IPS-18c (cell line): Measurements from ENCODE around the gene EFNA1.
A peak's percentile ranks its signal among the peaks of the same experiment; 100 is the strongest.
"Not testable (repeated sequence)": the region's sequence is repeated elsewhere in the genome, so short reads cannot be mapped to it uniquely, and the experiment has no call there.

Experiments
- H3K4me3 ChIP-seq: 2 replicates; pipeline ENCODE4 v1.7.0; 2013; ENCODE audit warnings: low read depth, mild to moderate bottlenecking, low read length, moderate library complexity; ENCODE audit not compliant: insufficient read depth
- H3K9me3 ChIP-seq: one replicate; pipeline ENCODE4 v1.6.1; 2013; ENCODE audit warnings: mild to moderate bottlenecking, low read length, moderate library complexity; ENCODE audit not compliant: control insufficient read depth, insufficient read depth

EFNA1 gene

DNA sequence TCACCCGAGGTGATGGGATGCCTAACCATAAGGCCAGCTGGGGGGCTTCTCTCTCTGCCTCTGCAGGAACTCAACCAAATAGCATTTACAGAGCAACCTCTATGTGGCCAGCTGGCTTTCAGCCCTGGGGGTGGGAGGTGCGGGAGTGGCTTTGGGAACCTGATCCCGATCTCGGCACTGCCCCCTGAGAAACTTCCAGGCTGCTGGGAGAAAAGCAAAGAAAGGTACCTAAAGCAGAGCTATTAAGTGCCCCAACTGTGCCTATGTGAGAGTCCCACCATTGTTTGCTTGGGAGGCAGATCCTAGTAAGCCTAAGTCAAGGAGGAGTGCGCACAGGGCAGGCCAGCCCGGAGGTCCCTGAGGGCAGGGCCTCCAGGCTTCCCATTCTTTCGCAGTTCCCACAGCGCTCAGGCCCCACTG lies 38.4 kb downstream of the EFNA1 start:
- Histone ChIP-seq H3K4me3 (peak overlapping the region; percentile 2; the same call in 1 of the 2 replicates), H3K9me3 (no peaks in the 10 kb centered on the region)

DNA sequence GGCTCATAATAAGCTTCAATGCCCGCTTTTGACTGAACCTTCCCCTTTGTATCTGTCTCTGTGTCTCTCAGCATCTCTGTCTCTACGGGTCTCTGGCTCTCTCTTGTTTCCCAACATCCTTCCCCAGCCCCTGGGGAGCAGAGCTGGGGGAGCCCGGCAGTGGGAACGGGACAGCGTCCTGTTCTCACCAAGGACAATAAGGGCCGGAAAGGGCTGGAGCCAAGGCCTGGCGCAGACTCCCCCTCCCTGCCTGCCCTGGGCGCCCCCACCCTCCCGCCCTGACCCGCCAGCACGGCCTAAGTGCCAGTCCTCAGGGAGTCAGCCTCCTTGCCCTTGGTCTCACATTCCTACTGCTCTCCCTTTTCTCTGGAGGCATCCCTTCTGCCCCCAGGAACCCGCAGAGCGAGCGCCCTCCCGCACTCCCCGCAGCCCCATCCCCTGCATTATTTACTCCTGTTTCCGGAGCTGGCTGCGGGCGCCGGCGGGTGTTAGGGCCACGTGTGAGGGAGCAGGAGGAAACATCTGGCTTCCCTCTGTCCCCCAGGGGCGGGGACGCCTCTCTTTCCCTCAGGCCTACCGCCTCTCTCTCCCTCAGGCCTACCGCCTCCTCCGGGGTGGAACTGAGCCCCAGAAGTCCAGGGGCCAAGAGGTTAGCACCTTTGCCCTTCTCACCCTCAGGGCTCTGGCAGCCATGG lies 38.9 kb downstream of the EFNA1 start:
- Histone ChIP-seq H3K4me3 (peak overlapping the region; percentile 22), H3K9me3 (no peaks in the 10 kb centered on the region)

DNA sequence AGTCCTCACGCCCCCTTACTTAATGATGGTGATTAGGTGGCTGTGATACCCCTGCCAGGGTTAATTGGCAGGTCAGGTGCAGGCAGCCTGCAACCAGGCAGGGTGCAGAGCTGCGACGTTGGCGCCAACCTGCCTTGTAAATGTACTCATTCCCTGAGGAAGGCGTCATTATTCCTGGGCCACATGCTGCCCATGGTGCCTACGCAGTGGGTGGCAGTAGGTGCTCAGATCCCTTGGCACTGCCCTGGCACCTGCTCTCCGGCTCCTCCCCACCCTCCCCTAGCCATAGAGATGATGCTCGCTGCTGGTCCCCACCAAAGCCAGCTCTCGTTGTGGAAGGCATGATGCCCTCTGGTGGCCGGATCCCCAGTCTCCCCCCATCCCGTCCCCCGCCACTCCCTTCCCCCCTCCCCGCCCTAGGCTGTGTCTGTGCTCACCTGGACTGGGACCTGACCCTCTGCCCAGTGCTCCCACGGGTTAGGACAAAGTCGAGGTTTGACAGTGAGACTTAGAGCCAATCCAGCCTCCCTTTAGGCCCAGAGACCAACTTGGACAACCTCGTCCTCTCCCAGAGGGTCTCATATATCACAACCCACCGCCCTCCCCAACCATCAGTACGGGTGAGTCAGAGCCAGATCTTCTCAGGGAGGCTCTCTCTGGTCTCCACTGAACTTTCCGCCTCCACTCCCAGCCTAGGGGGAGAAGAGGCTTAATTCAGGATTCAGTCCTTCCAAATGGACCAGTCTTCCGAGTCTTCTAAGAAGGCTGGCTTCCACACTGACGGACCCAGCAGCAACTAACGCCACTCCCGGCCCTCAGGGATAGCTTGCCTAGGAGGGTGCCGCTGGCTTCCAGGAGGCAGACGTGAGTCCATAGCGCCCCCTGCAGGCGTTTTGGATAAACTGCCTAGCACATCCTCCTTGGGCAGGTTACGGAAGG lies 39.8 kb downstream of the EFNA1 start:
- peak overlapping the region; percentile 40 for H3K4me3 ChIP-seq
- no peaks in the 10 kb centered on the region for H3K9me3 ChIP-seq

DNA sequence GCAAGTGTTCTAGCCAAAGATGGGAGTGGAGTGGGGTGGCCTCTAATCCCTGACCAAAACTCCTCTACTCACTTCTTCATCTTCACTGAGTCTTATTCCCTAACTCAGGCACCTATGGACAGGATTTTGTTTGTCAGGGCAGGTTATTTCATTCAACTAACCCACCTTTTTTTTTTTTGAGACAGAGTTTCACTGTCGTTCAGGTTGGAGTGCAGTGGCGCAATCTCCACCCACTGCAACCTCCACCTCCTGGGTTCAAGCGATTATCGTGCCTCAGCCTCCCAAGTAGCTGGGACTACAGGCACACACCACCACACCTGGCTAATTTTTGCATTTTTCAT lies 40.4 kb downstream of the EFNA1 start:
- H3K4me3 ChIP-seq, H3K9me3 ChIP-seq: not testable (repeated sequence)

DNA sequence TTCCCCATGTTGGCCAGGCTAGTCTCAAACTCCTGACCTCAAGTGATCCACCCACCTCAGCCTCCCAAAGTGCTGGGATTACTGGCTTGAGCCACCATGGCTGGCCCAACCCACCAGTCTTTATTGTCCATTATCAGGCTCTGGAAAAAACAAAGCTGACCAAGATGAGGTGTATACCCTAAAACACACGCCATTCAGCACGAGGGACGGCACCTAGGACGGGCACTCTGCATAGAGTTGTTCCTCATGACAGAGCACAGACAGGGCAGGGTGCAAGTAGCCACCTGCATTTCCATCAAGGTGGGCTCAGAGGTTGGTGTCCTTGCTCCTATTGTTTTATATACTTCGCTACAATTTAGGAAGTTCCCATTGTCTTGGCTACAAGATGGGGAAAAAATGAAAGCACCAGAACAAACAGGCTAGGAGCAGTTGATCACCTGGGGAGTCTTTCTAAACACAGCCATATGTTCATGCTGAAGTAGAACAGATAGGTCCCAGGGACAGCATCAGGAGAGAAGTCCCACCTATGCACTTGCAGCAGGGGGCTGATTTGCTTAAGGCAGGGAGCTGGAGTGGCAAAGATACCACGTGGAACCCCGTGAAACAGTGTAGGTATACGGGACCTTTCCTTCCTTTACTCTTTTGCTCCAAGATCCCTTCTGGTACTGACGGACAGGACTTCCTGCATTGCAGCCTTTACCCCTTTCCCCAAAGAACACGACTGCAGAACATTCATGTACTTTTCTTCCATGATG lies 41.0 kb downstream of the EFNA1 start:
- H3K9me3 ChIP-seq: no peaks in the 10 kb centered on the region
- H3K4me3 ChIP-seq: no peak overlapping the region

DNA sequence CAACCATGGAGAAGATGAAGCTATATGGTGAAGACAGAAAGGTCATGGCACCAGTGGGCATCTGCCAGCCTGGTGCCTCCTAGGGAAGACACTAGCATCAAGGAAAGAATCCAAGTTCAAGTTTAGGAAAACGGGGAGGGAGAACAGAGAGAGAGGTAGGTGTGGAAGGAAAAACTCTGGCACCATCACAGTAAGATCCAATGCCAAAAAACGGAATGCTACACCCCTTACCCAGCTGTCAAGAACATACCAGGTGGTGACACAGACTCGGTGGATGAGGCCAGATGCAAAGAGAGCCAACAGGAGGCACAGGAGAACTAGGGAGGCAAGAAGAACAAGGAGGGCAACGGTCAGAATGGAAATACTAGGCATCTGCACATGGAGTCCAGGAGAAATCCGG lies 41.9 kb downstream of the EFNA1 start:
- no peaks in the 10 kb centered on the region for H3K9me3 ChIP-seq
- no peak overlapping the region for H3K4me3 ChIP-seq

DNA sequence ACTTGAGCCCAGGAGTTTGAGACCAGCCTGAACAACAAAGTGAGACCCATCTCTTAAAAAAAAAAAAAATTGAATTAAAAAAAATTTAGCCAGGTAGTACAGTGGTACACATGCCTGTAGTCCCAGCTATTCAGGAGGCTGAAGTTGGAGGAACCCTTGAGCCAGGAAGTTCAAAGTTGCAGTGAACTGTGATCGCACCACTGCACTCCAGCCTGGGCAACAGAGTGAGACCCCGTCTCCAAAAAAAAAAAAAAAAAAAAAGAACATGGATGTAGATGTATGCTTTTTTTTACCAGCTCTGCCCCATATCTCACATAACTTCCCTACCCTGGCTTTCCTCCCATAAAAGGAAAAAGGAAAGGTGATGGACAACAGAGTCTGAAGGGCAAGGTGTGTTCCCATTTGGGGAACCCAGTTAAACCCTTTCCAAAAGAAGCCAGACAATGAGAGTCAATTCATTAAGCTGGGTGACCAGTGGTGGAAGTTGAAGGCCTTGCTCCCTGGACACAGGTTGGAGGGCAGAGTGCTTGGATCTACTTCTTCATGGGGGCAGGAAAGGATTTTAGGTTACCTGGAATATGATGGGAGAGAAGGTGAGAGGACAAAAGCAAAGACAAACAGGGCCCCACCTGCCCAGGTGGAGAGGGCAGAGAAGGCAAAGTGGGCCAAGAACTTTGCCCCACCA lies 42.6 kb downstream of the EFNA1 start:
- no peaks in the 10 kb centered on the region for H3K9me3 ChIP-seq
- no peak overlapping the region for H3K4me3 ChIP-seq

DNA sequence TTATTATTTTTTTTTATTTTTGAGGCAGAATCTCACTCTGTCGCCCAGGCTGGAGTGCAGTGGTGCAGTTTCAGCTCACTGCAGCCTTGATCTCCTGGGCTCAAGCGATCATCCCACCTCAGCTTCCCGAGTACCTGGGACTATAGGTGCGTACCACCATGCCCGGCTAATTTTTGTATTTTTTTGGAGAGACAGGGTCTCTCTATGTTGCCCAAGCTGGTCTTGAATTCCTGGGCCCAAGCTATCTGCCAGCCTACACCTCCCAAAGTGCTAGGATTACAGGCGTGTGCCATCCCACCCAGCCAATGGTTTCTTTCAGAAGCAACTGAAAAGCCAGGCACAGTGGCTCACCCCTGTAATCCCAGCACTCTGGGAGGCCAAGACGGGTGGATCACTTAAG lies 43.1 kb downstream of the EFNA1 start:
- H3K9me3 ChIP-seq: no peaks in the 10 kb centered on the region
- H3K4me3 ChIP-seq: no peak overlapping the region

DNA sequence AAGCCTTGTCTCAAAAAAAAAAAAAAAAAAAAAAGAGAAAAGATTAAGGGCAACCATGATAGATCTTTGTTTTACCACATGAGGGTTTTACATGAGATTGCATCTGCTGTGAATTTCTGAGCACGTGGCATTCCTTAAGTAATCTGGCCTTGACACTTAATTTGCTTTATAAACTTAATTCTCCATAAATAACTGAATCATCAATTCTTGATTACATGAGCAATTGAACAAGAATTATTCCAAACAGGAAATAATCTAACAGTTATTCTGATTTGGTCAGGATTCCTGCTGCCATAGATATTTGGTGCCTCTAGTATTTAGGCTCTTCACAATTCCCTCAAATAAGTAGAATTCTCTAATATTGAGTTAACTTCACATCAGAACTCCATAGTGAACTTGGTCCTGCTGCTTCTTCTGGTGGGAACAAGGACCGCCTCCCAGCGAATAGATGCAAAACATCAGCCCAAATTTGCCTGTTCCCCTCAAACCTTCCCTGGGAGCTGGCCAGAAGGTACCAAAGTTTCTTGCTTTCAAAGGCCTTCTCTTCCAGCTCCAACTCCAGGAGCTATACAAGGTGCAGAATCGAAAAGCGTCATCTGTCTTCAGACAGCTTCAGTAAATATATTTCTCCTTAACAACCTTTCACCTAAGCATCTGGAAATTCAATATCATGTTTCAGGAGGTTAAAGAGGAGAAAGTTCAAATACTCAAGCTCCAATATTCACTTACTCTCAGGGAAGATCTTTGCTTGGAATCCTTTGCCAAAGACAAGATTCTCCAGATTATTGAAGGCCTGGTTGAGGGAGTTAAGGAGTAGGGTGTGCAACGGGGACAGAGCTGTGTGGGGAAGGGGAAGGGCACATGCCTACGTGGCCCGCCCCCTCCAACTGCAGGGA lies 44.4 kb downstream of the EFNA1 start:
- no peaks in the 10 kb centered on the region for H3K9me3 ChIP-seq

DNA sequence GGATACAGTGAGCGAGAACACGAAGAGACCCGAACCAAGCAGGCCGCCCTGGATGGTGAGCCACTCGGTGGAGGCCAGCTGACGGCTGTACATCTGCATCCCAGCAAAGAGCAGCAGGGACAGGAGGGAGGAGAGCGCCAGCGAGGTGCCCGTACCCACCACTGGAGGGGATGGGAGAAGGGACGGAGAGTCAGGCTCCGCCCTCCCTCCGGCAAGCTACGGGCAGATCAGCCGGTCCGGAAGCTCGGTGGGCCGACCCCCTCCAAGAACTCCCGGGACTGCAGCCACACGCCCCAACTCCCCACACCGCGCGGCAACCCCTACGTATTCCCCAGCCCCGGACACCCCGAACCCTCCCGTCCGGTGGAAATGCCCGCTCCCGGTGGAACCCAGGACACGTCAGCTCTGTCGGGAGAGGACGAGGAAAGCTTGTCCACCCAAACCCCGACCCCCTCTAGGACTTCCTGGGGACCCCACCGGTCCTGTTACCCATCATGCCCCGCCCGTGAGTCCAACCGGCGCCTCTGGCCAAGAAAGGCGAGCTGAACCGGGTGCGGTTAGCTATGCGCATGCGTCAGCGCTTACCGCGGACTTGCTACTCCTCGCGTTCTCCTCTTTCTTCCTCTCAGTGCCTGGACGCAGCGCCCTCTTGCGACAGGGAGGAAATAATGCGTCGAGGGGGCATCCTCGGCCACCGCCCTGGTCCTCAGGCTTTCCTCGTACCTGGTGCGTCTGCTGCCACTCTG lies 45.2 kb downstream of the EFNA1 start, which contains the start of gene KRTCAP2:
Gene KRTCAP2 (minus strand): TSS at position 573 of the 746 bp plus-strand sequence. CDS start 80 bp downstream, at position 493.
- Histone ChIP-seq H3K9me3 (no peaks in the 10 kb centered on the region), H3K4me3 (peak within 1 kb of the TSS; percentile 64)

More for the DNA sequence above, 44.4 kb downstream of the EFNA1 start:
- peak overlapping the region; percentile 64 for H3K4me3 ChIP-seq

DNA sequence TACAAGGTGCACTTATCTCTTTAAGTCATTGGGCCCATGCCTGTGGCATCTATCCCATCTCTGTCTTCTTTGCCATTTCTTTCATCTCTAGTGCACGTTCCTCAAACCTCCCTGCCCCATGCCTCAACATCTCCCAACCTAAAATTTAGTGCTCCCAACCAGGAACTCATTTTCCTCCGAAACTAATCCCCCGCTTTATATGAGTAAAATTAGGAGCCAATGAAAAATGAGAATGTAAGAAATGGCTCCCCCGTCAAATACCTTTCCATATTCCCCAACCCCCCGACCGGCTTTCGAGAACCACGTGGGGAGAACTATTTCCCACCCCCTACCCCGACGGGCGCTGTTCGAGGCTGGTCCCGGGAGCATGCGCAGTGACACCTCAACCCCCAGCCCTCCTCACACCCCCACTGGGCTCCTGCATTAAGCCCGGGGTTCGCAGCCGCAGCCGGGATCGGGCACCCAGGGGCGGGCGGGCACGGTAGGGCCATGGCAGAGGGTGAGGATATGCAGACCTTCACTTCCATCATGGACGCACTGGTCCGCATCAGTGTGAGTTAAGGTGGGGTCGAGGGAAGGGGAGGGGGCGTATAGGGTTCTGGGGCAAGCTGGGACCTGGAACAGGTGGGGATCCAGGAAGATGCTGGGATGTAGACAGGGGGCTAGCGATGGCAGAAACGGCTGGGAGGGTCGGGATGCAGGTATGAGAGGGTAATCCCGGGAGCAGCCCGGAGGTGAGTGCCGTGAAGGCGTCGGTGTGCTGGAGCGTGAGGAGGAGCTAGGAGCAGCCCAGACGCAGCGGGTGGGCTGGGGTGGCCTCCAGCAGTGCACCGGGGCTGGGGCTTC lies 46.0 kb downstream of the EFNA1 start, which contains the start of gene TRIM46:
Gene TRIM46 (plus strand): TSS at position 372 of the 846 bp plus-strand sequence. CDS start 118 bp downstream, at position 490.
- H3K4me3 ChIP-seq: peak within 1 kb of the TSS; percentile 64

DNA sequence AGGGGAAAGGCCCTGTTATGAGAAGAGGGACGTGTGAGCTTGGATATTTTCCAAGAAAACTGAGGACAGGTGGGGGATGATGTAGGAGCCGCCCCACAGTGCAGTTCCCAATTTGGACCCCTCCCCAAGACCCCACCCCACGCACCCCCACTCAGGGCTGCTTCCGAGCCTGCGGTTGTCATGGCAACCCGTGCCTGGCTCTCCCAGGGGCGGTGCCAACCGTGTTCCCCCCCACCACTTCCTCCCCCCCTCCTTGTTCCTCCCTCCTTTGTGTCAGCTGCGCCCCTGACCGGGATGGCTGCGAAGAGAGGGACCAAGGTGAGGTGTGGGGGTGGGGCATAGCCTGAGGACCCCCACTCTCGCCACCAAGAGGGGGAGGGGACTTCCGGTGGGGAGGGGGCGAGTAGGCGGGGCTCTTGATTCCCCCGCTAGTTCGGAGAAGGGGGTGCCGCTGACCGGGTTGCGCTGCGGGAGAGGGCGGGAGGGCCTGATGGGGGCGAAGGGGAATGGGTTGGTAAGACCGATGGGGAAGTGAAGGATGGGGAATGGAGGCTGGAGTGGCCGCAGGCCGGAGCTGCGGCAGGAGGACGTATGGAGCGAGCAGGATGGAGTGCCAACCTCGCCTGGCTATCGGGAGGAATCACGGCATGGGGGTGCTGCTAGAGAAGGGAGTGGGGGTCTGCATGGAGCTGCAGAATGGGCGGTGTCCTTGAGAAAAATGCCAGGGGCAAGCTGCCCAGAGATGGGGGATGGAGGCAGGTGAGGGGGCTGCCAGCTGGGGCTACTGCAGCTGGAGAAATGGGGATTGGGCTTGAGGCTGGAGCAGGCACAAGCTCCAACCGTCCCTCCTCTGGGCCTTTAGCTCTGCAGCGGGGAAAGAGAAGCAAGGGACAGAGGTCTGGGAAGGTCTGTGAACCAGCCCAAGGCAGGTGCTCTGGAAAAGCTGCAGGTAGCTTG lies 46.9 kb downstream of the EFNA1 start:
- Histone ChIP-seq H3K9me3 (no peaks in the 10 kb centered on the region), H3K4me3 (peak overlapping the region; percentile 64)

More for the DNA sequence above, 46.0 kb downstream of the EFNA1 start, which contains the start of gene TRIM46:
- H3K9me3 ChIP-seq: no peaks in the 10 kb centered on the region

DNA sequence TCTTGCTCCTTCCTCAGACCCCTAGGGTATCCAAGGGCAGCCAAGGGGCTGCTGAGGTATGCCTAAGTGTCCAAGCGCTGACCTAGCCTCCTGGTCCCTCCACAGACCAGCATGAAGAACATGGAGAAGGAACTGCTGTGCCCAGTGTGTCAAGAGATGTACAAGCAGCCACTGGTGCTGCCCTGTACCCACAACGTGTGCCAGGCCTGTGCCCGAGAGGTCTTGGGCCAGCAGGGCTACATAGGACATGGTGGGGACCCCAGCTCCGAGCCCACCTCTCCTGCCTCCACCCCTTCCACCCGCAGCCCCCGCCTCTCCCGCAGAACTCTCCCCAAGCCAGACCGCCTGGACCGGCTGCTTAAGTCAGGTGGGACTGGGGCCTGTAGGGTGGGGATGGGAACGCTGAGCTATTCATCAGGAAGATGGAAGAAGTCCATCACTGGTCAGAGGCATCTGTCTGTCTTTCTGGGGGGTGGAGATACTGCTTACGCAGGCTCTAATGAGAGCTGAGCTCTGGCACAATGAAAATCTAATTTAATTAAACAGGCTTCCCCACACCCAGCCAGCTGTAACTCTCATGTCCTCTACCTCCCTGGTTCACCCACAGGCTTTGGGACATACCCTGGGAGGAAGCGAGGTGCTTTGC lies 47.7 kb downstream of the EFNA1 start:
- Histone ChIP-seq H3K4me3 (peak overlapping the region; percentile 64; the same call in 1 of the 2 replicates), H3K9me3 (no peaks in the 10 kb centered on the region)
